ENCODE measurements around the gene ILF3.

DNA sequence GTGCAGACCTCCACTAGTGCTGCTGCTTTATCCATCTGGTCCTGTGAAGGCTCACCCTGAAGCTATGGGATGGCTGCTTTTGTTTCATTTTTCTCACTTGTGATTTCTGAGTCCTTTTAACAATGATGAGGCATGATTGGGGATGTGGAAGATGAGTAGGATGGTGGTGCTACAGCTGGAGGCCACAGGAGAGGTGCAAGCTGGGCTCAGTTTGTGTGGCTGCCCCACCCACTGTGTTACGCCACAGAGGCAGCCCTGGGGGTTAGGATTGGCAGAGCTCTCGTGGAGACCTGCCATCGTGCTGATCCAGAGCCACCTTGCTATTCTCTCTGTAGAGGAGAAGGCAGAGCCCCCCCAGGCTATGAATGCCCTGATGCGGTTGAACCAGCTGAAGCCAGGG, 27.5 kb downstream of the ILF3 start:
- TF ChIP-seq, protein P1, sequence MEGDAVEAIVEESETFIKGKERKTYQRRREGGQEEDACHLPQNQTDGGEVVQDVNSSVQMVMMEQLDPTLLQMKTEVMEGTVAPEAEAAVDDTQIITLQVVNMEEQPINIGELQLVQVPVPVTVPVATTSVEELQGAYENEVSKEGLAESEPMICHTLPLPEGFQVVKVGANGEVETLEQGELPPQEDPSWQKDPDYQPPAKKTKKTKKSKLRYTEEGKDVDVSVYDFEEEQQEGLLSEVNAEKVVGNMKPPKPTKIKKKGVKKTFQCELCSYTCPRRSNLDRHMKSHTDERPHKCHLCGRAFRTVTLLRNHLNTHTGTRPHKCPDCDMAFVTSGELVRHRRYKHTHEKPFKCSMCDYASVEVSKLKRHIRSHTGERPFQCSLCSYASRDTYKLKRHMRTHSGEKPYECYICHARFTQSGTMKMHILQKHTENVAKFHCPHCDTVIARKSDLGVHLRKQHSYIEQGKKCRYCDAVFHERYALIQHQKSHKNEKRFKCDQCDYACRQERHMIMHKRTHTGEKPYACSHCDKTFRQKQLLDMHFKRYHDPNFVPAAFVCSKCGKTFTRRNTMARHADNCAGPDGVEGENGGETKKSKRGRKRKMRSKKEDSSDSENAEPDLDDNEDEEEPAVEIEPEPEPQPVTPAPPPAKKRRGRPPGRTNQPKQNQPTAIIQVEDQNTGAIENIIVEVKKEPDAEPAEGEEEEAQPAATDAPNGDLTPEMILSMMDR (IDR thresholded peaks at IDR 0.05), result no peak
- TF ChIP-seq, protein P2, sequence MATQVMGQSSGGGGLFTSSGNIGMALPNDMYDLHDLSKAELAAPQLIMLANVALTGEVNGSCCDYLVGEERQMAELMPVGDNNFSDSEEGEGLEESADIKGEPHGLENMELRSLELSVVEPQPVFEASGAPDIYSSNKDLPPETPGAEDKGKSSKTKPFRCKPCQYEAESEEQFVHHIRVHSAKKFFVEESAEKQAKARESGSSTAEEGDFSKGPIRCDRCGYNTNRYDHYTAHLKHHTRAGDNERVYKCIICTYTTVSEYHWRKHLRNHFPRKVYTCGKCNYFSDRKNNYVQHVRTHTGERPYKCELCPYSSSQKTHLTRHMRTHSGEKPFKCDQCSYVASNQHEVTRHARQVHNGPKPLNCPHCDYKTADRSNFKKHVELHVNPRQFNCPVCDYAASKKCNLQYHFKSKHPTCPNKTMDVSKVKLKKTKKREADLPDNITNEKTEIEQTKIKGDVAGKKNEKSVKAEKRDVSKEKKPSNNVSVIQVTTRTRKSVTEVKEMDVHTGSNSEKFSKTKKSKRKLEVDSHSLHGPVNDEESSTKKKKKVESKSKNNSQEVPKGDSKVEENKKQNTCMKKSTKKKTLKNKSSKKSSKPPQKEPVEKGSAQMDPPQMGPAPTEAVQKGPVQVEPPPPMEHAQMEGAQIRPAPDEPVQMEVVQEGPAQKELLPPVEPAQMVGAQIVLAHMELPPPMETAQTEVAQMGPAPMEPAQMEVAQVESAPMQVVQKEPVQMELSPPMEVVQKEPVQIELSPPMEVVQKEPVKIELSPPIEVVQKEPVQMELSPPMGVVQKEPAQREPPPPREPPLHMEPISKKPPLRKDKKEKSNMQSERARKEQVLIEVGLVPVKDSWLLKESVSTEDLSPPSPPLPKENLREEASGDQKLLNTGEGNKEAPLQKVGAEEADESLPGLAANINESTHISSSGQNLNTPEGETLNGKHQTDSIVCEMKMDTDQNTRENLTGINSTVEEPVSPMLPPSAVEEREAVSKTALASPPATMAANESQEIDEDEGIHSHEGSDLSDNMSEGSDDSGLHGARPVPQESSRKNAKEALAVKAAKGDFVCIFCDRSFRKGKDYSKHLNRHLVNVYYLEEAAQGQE (IDR thresholded peaks at IDR 0.05; ENCODE audit: insufficient read depth in 1 of 2, low read depth in 2 of 2, low read length in 1 of 2), result no peak
- no peak for TF ChIP-seq SIN3A (IDR thresholded peaks at IDR 0.05; ENCODE audit: borderline replicate concordance, insufficient read depth, low read depth, low read length)
- TF ChIP-seq POLR2AphosphoS5 (IDR thresholded peaks at IDR 0.05; ENCODE audit: low read depth, low read length), result no peak
